ENCODE measurements around the gene RUNX3.

The RUNX3 gene

GRCh38 chr1:24929398-24930259 is 447 bp downstream of the RUNX3 start:
- DNase-seq (ENCODE audit: low read depth in 2 of 2): peak in 1 of 2 experiments; percentile 26

GRCh38 chr1:24928689-24929397 is 1.2 kb downstream of the RUNX3 start:
- DNase-seq (ENCODE audit: low read depth in 2 of 2): peak in 1 of 2 experiments; percentile 44

- DNase-seq (ENCODE audit: low read depth in 2 of 2): no peak
Measured at GRCh38 chr1:24927988-24928688, 1.9 kb downstream of the RUNX3 start.

- DNase-seq (ENCODE audit: low read depth in 2 of 2): no peak
Measured at GRCh38 chr1:24927473-24927872, 2.6 kb downstream of the RUNX3 start.

- no peak for DNase-seq (ENCODE audit: low read depth in 2 of 2)
Measured at GRCh38 chr1:24926563-24927249, 3.4 kb downstream of the RUNX3 start.

- DNase-seq (ENCODE audit: low read depth in 2 of 2): no peak
Measured at GRCh38 chr1:24925963-24926362, 4.1 kb downstream of the RUNX3 start.

- DNase-seq (ENCODE audit: low read depth in 2 of 2): peak; percentile 70 to 75
Measured at GRCh38 chr1:24925082-24925779, 4.8 kb downstream of the RUNX3 start.

- DNase-seq (ENCODE audit: low read depth in 2 of 2): no peak
Measured at GRCh38 chr1:24923485-24924113, 6.5 kb downstream of the RUNX3 start.

GRCh38 chr1:24921938-24922662 is 8.0 kb downstream of the RUNX3 start:
- no peak for DNase-seq (ENCODE audit: low read depth in 2 of 2)

- no peak for DNase-seq (ENCODE audit: low read depth in 2 of 2)
Measured at GRCh38 chr1:24921412-24921811, 8.7 kb downstream of the RUNX3 start.

- DNase-seq (ENCODE audit: low read depth in 2 of 2): no peak
Measured at GRCh38 chr1:24920533-24920925, 9.5 kb downstream of the RUNX3 start.

GRCh38 chr1:24919791-24920532 is 10.1 kb downstream of the RUNX3 start:
- peak in 1 of 2 experiments; percentile 64 for DNase-seq (ENCODE audit: low read depth in 2 of 2)

GRCh38 chr1:24918995-24919605 is 11.0 kb downstream of the RUNX3 start:
- DNase-seq (ENCODE audit: low read depth in 2 of 2): no peak

GRCh38 chr1:24918370-24918769 is 11.7 kb downstream of the RUNX3 start:
- DNase-seq (ENCODE audit: low read depth in 2 of 2): no peak

- DNase-seq (ENCODE audit: low read depth in 2 of 2): no peak
Measured at GRCh38 chr1:24917327-24918074, 12.6 kb downstream of the RUNX3 start.

GRCh38 chr1:24915816-24916602 is 14.1 kb downstream of the RUNX3 start:
- no peak for DNase-seq (ENCODE audit: low read depth in 2 of 2)
